ENCODE measurements around the gene MYOCOS. TPM values are rescaled to one million over a fixed set of nuclear protein-coding genes. Genes with fewer than 3 reads are reported as not detected.

MYOCOS gene
- total and polyA plus RNA-seq, 7 donors: not detected

- H3K4me3 ChIP-seq: no peak overlapping the region
- DNase-seq: no peak
- no peaks in the 10 kb centered on the region for H3K36me3 ChIP-seq
- intact Hi-C loops (cut with DNase I): no loop called here
- no peak overlapping the region for H3K27ac ChIP-seq
- H3K27me3 ChIP-seq: no peaks in the 10 kb centered on the region
- WGBS, 2 donors: 74 to 83% methylated on average over 5 of the region's 5 CpGs
- H3K4me1 ChIP-seq: no peaks in the 10 kb centered on the region
- no peaks in the 10 kb centered on the region for H3K9me3 ChIP-seq
- TF ChIP-seq POLR2A (IDR thresholded peaks at IDR 0.05): no peak
- TF ChIP-seq POLR2AphosphoS5 (IDR thresholded peaks at IDR 0.05): no peak
- TF ChIP-seq CTCF (IDR thresholded peaks at IDR 0.05): no peak
- no peak for TF ChIP-seq EP300 (IDR thresholded peaks at IDR 0.05)
These were observed 5.0 kb downstream of the MYOCOS start for GRCh38 chr1:171627020-171627419.

GRCh38 chr1:171628225-171628624 is 6.2 kb downstream of the MYOCOS start:
- H3K36me3 ChIP-seq: no peaks in the 10 kb centered on the region
- DNase-seq: no peak
- H3K9me3 ChIP-seq: no peaks in the 10 kb centered on the region
- TF ChIP-seq CTCF (IDR thresholded peaks at IDR 0.05) (no peak), POLR2A (IDR thresholded peaks at IDR 0.05) (no peak), POLR2AphosphoS5 (IDR thresholded peaks at IDR 0.05) (no peak), EP300 (IDR thresholded peaks at IDR 0.05) (no peak)
- H3K27me3 ChIP-seq: no peaks in the 10 kb centered on the region
- no peaks in the 10 kb centered on the region for H3K4me1 ChIP-seq
- no peak overlapping the region for H3K4me3 ChIP-seq
- 88 to 93% methylated on average over 2 of the region's 2 CpGs for WGBS, 2 donors
- intact Hi-C loops (cut with DNase I): no loop called here
- H3K27ac ChIP-seq: no peak overlapping the region

- 82 to 88% methylated on average over 2 of the region's 2 CpGs for WGBS, 2 donors
- H3K9me3 ChIP-seq: no peaks in the 10 kb centered on the region
- no peak overlapping the region for H3K4me3 ChIP-seq
- no peaks in the 10 kb centered on the region for H3K36me3 ChIP-seq
- no peaks in the 10 kb centered on the region for H3K27me3 ChIP-seq
- DNase-seq: no peak
- intact Hi-C loops (cut with DNase I): no loop called here
- no peak for TF ChIP-seq CTCF (IDR thresholded peaks at IDR 0.05)
- no peaks in the 10 kb centered on the region for H3K4me1 ChIP-seq
- no peak overlapping the region for H3K27ac ChIP-seq
These were observed 13.6 kb downstream of the MYOCOS start for GRCh38 chr1:171635661-171636060.

- no peaks in the 10 kb centered on the region for H3K27me3 ChIP-seq
- H3K27ac ChIP-seq: no peak overlapping the region
- no peak for DNase-seq
- H3K36me3 ChIP-seq: no peaks in the 10 kb centered on the region
- intact Hi-C loops (cut with DNase I): no loop called here
- TF ChIP-seq EP300 (IDR thresholded peaks at IDR 0.05): no peak
- TF ChIP-seq POLR2A (IDR thresholded peaks at IDR 0.05): no peak
- no peak for TF ChIP-seq POLR2AphosphoS5 (IDR thresholded peaks at IDR 0.05)
- TF ChIP-seq CTCF (IDR thresholded peaks at IDR 0.05): no peak
- WGBS, 2 donors: 81% methylated on average over 11 of the region's 11 CpGs
- no peak overlapping the region for H3K4me3 ChIP-seq
- no peaks in the 10 kb centered on the region for H3K9me3 ChIP-seq
- no peaks in the 10 kb centered on the region for H3K4me1 ChIP-seq
These were observed 14.1 kb downstream of the MYOCOS start for GRCh38 chr1:171636141-171636540.

- no peak for DNase-seq
- no peaks in the 10 kb centered on the region for H3K9me3 ChIP-seq
- no peak overlapping the region for H3K4me3 ChIP-seq
- TF ChIP-seq CTCF (IDR thresholded peaks at IDR 0.05) (no peak), EP300 (IDR thresholded peaks at IDR 0.05) (no peak), POLR2AphosphoS5 (IDR thresholded peaks at IDR 0.05) (no peak), POLR2A (IDR thresholded peaks at IDR 0.05) (no peak)
- no peaks in the 10 kb centered on the region for H3K27me3 ChIP-seq
- WGBS, 2 donors: 64 to 75% methylated on average over 4 of the region's 4 CpGs
- no peaks in the 10 kb centered on the region for H3K36me3 ChIP-seq
- no peaks in the 10 kb centered on the region for H3K4me1 ChIP-seq
- H3K27ac ChIP-seq: no peak overlapping the region
- intact Hi-C loops (cut with DNase I): no loop called here
These were observed 16.0 kb downstream of the MYOCOS start for GRCh38 chr1:171637928-171638576.

All from sigmoid colon (tissue), 7 donors.